Keratinocyte (primary cell): ENCODE measurements around the gene UBE2D2.
"Not testable (repeated sequence)": the region's sequence is repeated elsewhere in the genome, so short reads cannot be mapped to it uniquely, and the experiment has no call there.

ENCODE experiments used
- EZH2 ChIP-seq: IDR thresholded peaks from one replicate; pipeline ENCODE4 v1.6.1; 2012; ENCODE audit warnings: inconsistent platforms, mild to moderate bottlenecking, low read length, moderate library complexity
- TF ChIP-seq, protein P1 (sequence below), 3 experiments: IDR thresholded peaks in 1 of 3; conservative IDR thresholded peaks in 1 of 3; optimal IDR thresholded peaks in 1 of 3; 2 replicates in 2 of 3; 3 replicates in 1 of 3; pipeline versions ENCODE3 to v1.5.1; 2011; ENCODE audit warnings: low read length in 3 of 3, mild to moderate bottlenecking in 3 of 3, moderate library complexity in 2 of 3, control low read depth in 1 of 3, inconsistent platforms in 1 of 3; ENCODE audit not compliant: insufficient read depth in 2 of 3; ENCODE audit errors: extremely low read depth in 1 of 3

DNA sequence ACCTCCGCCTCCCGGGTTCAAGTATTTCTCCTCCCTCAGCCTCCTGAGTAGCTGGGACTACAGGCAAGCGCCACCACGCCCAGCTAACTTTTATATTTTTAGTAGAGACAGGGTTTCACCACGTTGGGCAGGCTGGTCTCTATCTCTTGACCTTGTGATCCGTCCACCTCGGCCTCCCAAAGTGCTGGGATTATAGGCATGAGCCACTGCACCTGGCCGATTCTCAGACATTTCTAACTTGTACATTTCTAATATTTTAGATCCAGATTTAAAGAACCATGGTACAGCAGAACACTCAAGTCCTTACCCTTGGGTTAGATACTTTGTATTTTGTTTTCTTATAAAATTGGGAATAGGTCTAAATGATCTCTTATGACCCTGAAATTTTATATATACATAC lies 31.9 kb downstream of the UBE2D2 start:
- TF ChIP-seq, protein P1, sequence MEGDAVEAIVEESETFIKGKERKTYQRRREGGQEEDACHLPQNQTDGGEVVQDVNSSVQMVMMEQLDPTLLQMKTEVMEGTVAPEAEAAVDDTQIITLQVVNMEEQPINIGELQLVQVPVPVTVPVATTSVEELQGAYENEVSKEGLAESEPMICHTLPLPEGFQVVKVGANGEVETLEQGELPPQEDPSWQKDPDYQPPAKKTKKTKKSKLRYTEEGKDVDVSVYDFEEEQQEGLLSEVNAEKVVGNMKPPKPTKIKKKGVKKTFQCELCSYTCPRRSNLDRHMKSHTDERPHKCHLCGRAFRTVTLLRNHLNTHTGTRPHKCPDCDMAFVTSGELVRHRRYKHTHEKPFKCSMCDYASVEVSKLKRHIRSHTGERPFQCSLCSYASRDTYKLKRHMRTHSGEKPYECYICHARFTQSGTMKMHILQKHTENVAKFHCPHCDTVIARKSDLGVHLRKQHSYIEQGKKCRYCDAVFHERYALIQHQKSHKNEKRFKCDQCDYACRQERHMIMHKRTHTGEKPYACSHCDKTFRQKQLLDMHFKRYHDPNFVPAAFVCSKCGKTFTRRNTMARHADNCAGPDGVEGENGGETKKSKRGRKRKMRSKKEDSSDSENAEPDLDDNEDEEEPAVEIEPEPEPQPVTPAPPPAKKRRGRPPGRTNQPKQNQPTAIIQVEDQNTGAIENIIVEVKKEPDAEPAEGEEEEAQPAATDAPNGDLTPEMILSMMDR (optimal IDR thresholded peaks at IDR 0.05 in 1 of 3, IDR thresholded peaks at IDR 0.05 in 1 of 3, conservative IDR thresholded peaks at IDR 0.05 in 1 of 3; ENCODE audit: extremely low read depth in 1 of 3, insufficient read depth in 2 of 3, low read length in 3 of 3) = not testable (repeated sequence)
- TF ChIP-seq EZH2 = not testable (repeated sequence)
